ENCODE measurements around the gene HERC4.
"Not testable (repeated sequence)": the region's sequence is repeated elsewhere in the genome, so short reads cannot be mapped to it uniquely, and the experiment has no call there.

The HERC4 gene

DNA sequence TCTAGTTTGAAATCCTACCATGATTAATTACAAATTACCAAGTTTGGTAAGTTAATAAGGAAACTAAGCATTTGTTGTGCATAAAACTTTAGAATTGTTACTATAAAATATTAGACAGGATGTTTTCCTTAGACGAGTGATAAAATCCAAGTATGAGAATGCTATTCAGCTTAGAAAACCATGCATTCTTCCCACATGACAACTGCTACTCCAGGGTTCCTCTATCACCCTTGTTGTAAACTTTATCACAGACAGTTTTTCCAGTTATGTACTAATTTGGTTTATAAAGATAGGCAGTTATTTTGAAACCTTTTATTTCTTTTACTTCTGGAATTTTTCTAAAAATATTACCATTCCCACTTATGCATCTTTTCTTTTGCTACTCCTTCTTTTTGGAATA, 138.7 kb downstream of the HERC4 start:
- DNase-seq: no peak

DNA sequence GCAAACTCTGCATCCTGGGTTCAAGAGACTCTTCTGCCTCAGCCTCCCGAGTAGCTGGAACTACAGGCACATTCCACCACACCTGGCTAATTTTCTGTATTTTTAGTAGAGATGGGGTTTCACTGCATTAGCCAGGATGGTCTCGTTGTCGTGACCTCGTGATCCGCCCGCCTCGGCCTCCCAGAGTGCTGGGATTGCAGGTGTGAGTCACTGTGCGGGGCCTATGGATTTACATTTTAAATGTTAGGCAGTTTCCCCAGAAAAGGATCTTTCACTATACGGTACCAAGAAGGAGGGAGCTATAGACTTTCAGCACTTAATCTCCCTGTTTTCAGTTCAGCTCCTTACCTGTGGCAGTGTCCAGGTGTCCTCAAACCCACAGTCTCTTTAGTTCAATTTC, 139.9 kb downstream of the HERC4 start:
- no peak for DNase-seq

GRCh38 chr10:67934336-67934735, 140.7 kb downstream of the HERC4 start:
- DNase-seq: no peak

DNA sequence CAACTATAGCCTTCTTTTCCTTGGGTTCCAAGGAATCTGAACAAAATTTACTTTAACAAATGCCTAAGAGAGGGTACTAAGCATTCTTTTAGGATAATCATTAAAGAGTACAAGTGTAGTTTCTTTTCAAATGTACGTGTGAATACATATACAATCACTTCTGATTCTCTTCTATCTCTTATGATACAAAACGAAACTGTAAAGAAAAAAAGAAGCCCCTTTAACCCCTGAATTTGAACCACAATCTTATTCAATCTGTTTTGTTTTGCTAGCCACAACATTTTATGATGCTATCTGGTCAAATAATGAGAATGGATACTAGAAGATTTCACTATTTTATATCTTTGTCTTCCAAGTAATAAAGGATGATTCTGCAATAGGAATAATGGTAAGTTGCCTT, 141.9 kb downstream of the HERC4 start:
- DNase-seq: no peak

GRCh38 chr10:67926951-67927350, 148.1 kb downstream of the HERC4 start:
- DNase-seq: no peak

DNA sequence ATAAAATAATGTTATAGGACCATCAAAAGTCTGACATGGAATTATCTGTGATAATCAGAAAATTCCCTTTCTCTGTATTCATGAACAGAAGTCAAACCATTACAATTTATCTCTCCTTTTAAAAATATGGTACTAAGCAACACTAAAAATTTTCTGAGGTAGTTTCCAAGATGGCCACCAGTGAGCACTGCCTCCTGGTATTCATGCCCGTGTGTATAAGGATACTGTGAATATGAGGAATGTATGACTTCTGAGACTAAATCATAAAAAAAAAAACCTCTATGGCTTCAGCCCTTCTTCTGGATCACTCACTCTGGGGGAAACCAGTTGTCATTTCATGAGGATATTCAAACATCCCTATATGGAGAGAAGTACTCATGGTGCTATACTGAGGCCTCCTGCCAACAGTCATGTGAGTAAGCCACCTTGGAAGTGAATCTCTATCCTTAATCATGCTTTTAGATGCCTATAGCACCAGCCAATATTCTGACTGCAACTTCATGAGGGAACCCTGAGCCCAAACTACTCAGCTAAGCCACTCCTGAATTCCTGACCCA, 149.6 kb downstream of the HERC4 start:
- no peak for DNase-seq

- no peak for DNase-seq
Observed at GRCh38 chr10:67924136-67924535, 150.9 kb downstream of the HERC4 start.

- DNase-seq: no peak
Observed at GRCh38 chr10:67923551-67923950, 151.5 kb downstream of the HERC4 start.

DNA sequence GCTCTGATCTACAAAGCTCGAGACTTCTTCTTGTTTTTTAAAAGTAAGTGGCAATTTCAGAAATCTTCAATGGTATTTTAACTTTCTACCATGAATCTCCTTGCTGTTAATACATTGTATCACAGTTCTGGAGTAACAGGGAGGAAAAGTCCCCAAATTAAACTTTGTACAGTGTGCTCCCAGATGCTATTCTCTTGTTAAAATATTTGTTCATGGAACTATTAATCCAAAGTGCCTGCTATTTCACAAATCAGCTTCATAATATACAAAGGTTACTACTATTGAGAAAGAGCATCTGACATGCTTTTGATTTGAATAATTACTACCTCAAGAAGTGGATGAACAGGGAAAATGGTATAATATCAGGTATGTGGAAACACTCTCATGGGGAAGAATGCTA, 154.0 kb downstream of the HERC4 start:
- DNase-seq: no peak

DNA sequence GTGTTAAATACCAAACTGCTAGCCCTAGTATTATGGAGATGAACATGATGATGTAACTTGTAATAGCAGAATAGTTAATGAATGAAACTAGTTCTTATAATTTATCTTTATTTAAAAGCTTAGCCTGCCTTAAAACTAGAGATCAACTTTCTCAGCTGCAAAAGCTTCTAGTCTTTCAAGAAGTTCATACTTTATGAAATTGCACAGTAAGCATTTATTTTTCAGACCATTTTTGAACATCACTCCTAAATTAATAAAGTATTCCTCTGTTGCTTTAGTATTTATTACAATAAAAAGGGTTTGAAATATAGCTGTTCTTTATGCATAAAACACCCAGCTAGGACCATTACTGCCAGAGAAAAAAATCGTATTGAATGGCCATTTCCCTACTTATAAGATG, 157.4 kb downstream of the HERC4 start:
- DNase-seq: no peak

- DNase-seq: no peak
Observed at GRCh38 chr10:67917169-67917568, 157.9 kb downstream of the HERC4 start.

GRCh38 chr10:67914777-67915340, 160.2 kb downstream of the HERC4 start:
- DNase-seq: no peak

DNA sequence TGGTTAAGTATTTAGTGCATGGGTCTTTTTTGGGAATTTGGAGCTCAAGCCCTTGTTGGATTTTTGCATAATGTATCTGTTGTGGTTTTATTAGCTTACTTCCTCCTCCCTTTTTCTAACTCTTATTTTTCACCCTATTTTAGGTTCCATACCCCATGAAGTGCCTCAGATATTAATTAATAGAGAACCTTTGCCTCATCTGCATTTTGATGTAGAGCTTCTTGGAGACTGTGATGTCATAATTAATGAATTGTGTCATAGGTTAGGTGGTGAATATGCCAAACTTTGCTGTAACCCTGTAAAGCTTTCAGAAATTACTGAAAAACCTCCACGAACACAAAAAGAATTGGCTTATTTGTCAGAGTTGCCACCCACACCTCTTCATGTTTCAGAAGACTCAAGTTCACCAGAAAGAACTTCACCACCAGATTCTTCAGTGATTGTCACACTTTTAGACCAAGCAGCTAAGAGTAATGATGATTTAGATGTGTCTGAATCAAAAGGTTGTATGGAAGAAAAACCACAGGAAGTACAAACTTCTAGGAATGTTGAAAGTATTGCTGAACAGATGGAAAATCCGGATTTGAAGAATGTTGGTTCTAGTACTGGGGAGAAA, 162.6 kb downstream of the HERC4 start:
- DNase-seq: no peak

GRCh38 chr10:67903581-67903980, 171.5 kb downstream of the HERC4 start:
- DNase-seq: no peak

- no peak for DNase-seq
Observed at GRCh38 chr10:67893637-67894036, 181.4 kb downstream of the HERC4 start.

- DNase-seq: peak; percentile 78
Observed at GRCh38 chr10:67884842-67885670, 190.0 kb downstream of the HERC4 start.

DNA sequence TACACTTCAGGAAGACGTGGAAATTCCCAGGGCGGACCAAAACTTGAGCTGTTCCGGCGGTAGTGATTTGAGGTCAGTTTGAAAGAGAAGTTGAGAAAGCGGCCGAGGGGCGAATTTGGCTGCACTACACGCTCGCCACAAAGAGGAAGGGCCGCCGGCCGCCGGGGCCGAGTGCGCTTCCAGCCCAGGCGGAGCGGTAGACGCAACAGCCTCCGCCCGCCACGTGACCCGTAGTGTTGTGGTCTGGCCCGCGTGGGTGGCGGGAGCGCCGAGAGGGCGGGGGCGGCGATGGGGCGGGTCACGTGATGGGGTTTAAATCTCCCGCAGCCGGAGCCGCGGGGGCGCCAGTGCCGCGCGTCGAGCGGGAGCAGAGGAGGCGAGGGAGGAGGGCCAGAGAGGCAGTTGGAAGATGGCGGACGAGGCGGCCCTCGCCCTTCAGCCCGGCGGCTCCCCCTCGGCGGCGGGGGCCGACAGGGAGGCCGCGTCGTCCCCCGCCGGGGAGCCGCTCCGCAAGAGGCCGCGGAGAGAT, 190.7 kb downstream of the HERC4 start, which contains the start of gene SIRT1:
TSS of gene SIRT1 (plus strand) at position 344 of the 529 bp plus-strand sequence. CDS start at position 410, 66 bp downstream.
- peak; percentile 88 for DNase-seq

DNA sequence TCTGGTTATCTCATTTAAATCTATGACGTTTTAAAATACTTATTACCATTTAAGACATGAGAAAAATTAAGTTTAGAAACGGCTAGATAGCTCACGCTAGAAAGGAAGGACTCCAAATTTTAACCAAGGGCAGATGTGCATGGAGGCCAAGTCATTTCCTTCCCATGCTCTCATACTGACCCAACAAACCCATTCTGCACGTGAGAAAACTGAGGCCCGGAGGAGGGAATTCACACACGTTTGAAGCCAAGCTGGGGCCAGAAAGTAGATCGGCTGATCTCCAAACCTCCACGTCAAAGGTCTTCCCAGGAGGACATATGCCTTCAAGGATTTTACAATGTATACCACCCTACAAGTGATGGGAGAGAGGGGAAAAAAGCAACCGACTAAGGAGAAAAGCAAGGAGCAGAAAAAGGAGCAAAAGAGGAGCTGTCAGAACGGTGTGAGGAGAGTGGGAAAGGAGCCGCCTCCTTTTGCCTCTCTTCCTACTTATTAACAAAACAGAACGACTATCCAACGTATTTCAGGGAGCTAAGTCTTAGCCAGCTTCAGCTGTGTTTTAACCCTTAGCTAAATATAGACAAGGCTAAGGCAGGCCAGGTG, 191.3 kb downstream of the HERC4 start:
- no peak for DNase-seq

DNA sequence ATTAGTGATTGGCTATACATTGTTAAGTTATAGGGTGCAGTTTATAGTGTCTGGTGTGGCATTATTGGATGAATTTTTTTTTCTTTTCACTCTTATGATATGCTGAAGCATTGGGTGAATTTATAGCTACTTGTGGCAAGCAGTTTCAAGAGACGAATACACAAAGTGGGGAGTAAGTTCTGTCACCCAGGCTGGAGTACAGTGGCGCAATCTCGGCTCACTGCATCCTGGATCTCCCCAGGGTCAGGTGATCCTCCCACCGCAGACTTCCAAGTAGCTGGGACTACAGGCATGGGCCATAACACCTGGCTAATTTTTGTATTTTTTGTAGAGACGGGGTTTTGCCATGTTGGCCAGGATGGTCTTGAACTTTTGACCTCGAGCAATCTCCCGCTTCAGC, 196.9 kb downstream of the HERC4 start:
- no peak for DNase-seq

DNA sequence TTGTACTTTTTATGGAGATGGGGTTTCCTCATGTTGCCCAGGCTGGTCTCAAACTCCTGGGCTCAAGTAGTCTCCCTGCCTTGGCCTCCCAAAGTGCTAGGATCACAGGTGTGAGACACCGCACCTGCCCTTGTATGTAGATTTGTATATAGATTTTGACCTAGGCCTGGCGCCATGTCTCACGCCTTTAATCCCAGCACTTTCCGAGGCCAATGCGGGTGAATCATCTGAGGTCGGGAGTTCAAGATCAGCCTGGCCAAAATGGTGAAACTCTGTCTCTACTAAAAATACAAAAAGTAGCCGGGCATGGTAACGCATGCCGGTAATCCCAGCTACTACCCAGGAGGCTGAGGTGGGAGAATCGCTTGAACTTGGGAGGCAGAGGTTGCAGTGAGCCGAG, 197.7 kb downstream of the HERC4 start:
- not testable (repeated sequence) for DNase-seq

- DNase-seq: no peak
Observed at GRCh38 chr10:67875340-67876238, 199.5 kb downstream of the HERC4 start.
